ENCODE data around the gene ZNF358. TPM values are rescaled to one million over a fixed set of nuclear protein-coding genes. Genes with fewer than 3 reads are reported as not detected.

Gene ZNF358
- total and polyA plus RNA-seq, 10 of the 15 experiments (the other 5 are each of a cell fraction or from before 2014, with no cell fraction given) = 0.09 to 6.3 (median 1.9) TPM; not detected in 1

- TF ChIP-seq, protein P1, sequence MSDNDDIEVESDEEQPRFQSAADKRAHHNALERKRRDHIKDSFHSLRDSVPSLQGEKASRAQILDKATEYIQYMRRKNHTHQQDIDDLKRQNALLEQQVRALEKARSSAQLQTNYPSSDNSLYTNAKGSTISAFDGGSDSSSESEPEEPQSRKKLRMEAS (IDR thresholded peaks at IDR 0.05; ENCODE audit: low read depth, low read length) = no peak
- TF ChIP-seq EED (IDR thresholded peaks at IDR 0.05; ENCODE audit: low read depth) (no peak), RUNX3 (IDR thresholded peaks at IDR 0.05; ENCODE audit: low read length) (no peak)
Observed at GRCh38 chr19:7476777-7477494, 39.0 kb upstream of the ZNF358 start (continued).

DNA sequence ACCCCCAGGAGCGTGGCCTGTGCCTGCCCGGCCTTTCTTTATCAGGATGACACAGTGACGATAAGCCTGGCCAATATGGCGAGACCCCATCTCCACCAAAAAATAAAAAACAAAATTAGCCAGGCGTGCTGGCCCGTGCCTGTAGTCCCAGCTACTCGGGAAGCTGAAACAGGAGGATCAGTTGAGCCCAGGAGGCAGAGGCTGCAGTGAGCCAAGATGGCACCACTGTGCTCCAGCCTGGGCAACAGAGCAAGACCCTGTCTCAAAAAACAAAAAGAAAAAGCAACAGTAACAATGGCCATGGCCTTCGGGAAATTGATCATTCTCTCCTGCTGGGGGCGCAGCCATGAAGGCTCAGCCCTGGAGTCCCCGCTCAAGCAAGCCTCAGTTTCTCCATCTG is 38.1 kb upstream of the ZNF358 start:
- in situ Hi-C loops (cut with MboI) = no loop called here
- Histone ChIP-seq H3K9ac (ENCODE audit: control insufficient read depth, insufficient read depth, low read length) (no peak overlapping the region), H2AFZ (ENCODE audit: control insufficient read depth, low read depth, low read length) (no peak overlapping the region), H3K36me3 (ENCODE audit: control insufficient read depth in 2 of 2, insufficient read depth in 2 of 2, low read length in 1 of 2) (no peaks in the 10 kb centered on the region), H4K20me1 (ENCODE audit: control insufficient read depth, insufficient read depth) (no peaks in the 10 kb centered on the region), H3K27me3 (replicated peaks in 1 of 2; ENCODE audit: control insufficient read depth in 2 of 2, insufficient read depth in 2 of 2, low read length in 1 of 2) (no peaks in the 10 kb centered on the region), H3K79me2 (ENCODE audit: control insufficient read depth, insufficient read depth, low read length) (no peaks in the 10 kb centered on the region), H3K4me1 (ENCODE audit: control insufficient read depth, insufficient read depth, low read length) (peaks cover 6% of the 10 kb centered on the region), H3K4me3 (no peak overlapping the region), H3K4me2 (ENCODE audit: control insufficient read depth, insufficient read depth) (no peak overlapping the region), H3K27ac (ENCODE audit: control insufficient read depth, insufficient read depth) (no peak overlapping the region), H3K9me3 (replicated peaks; ENCODE audit: control insufficient read depth, insufficient read depth, low read length) (no peaks in the 10 kb centered on the region)
- WGBS (ENCODE audit: insufficient coverage, insufficient replicate concordance, low lambda C conversion rate, missing lambda C conversion rate) = 80% methylated on average over 10 of the region's 10 CpGs
- RAD21 ChIA-PET (ENCODE audit: unreplicated experiment) = no interaction called here
- SMC1A ChIA-PET (ENCODE audit: uncharacterized antibody, unreplicated experiment) = no interaction called here
- intact Hi-C loops (cut with micrococcal nuclease; ENCODE audit: unreplicated experiment) = no loop called here
- no peak for FAIRE-seq
- TF ChIP-seq NR2C1 (IDR thresholded peaks at IDR 0.05) (no peak), HCFC1 (IDR thresholded peaks at IDR 0.05; ENCODE audit: low read length) (no peak), MTA2 (IDR thresholded peaks at IDR 0.05; ENCODE audit: low read depth) (no peak), BRCA1 (IDR thresholded peaks at IDR 0.05; ENCODE audit: low read depth, low read length) (no peak), KLF5 (IDR thresholded peaks at IDR 0.05; ENCODE audit: partially characterized antibody) (no peak), ZNF687 (IDR thresholded peaks at IDR 0.05) (no peak), WRNIP1 (IDR thresholded peaks at IDR 0.05; ENCODE audit: borderline replicate concordance, low read depth, low read length) (no peak), CHD4 (IDR thresholded peaks at IDR 0.05) (no peak), POU2F2 (IDR thresholded peaks at IDR 0.05; ENCODE audit: borderline replicate concordance, low read depth, low read length) (no peak), EZH2 (IDR thresholded peaks at IDR 0.05; ENCODE audit: borderline replicate concordance, control insufficient read depth, low read depth, low read length) (no peak), JUND (IDR thresholded peaks at IDR 0.05; ENCODE audit: low read depth, low read length) (no peak)
- TF ChIP-seq, protein P2, sequence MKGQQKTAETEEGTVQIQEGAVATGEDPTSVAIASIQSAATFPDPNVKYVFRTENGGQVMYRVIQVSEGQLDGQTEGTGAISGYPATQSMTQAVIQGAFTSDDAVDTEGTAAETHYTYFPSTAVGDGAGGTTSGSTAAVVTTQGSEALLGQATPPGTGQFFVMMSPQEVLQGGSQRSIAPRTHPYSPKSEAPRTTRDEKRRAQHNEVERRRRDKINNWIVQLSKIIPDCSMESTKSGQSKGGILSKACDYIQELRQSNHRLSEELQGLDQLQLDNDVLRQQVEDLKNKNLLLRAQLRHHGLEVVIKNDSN (IDR thresholded peaks at IDR 0.05; ENCODE audit: borderline replicate concordance, extremely low read length, insufficient read depth, low read depth, low read length) = no peak
- CTCF ChIA-PET = no interaction called here
- ATAC-seq = no peak
- no TSS peak for BruUV-seq (replicated peaks)
- POLR2A ChIA-PET = no interaction called here
- no peak for DNase-seq (ENCODE audit: low read depth, low spot score)

All from GM12878 (cell line).